Activated CD8-positive, alpha-beta memory T cell treated with anti-CD3 and anti-CD28 coated beads, Interleukin-2, amount 50 U/mL, for 4 hours (primary cell): Measurements from ENCODE around the gene STATH.
"Not testable (repeated sequence)": the region's sequence is repeated elsewhere in the genome, so short reads cannot be mapped to it uniquely, and the experiment has no call there.

Experiments
- DNase-seq: peaks from one replicate; pipeline ENCODE4 v3.0.0-alpha.2; 2020

Gene STATH, protein sequence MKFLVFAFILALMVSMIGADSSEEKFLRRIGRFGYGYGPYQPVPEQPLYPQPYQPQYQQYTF

DNA sequence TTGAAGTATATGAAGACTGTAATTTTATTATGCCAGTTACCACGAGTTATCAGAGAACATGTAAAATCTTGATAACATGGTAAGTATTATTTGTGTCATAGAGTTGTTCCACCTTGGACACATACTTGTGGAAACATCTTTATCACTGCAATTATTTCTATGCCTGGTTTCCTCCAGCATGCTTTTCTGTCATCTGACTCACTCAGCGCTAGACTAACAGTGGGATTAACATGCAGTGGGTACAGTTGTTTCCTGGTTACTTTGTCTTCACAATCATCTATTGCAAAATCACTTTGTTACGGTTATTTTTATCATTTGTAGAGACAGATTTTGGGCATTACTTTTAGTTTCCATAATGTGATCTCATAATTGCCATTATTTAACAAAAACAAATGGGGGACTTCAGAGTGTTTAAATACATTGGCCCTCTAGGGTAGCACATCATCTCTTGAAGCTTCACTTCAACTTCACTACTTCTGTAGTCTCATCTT, at the start of gene STATH:
STATH (plus strand) TSS at position 441 of the 491 bp plus-strand sequence. CDS start 2,472 bp downstream, outside the sequence.
- no peak for DNase-seq

DNA sequence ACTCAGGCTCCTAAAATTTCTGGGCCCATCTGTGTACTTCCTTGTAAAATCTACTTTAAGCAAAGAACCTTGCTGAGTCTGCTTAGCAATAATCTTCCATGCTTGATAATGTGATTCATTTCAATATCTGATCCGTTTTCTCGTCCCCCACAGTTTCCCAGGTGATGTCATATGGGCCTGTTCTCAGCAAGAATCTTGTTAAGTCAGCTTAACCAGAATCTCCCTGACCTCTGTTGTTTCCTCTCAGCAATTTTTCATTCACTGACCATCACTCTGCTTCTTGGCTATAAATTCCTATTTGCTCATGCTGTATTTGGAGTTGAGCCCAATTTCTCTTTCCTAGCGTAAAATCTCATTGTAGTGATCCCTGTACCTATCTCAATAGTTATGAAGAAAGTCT, 44.2 kb upstream of the STATH start:
- DNase-seq, result no peak

DNA sequence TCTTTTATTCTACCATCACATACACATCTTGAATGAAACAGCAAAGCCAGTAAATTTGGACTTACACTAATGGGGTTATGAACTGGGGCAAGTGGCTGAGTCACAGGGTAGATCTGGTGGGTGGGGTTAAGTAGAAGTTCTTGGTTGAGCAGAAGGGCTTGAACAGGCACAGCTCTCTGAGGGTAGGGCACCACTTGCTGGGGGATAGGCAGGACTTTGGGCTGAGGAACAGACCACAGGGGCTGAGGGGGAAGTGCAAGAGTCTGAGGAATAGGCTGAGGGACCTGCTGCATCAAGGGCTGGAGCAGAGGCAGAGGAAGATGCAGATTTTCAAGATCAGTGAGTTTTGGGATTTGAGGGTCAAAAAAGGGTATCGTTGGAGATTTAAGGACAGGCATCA, 38.6 kb upstream of the STATH start:
- DNase-seq, result no peak

GRCh38 chr4:69965628-69966027, 30.1 kb upstream of the STATH start, which contains the start of gene CSN2:
CSN2 (minus strand) TSS chr4:69965728; CDS start chr4:69960995, 4,733 bp downstream.
- DNase-seq, result no peak

- no peak for DNase-seq
These were observed 25.7 kb upstream of the STATH start for GRCh38 chr4:69970071-69970470.

- no peak for DNase-seq
These were observed 21.1 kb upstream of the STATH start for GRCh38 chr4:69974631-69975030.

GRCh38 chr4:69977582-69977981, 18.2 kb upstream of the STATH start:
- no peak for DNase-seq

DNA sequence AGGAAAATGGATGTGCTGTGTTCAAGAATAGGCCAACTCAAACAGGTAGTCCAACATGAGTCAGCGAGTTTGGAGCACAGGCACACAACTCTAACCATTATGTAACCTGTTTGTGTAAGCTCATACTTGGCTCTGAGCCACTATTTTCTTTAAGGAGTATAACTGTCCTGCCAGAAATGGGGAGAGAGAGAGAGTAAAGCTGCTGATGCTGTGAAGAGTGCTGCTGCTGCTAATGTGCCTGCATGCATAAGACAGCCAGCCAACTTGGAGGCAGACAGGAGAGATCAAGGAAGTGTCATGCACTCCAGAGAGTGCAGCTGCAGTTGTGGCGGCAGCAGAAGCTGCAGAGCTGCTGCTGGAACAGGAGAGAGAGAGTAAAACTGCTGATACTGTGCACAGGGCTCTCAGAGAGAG, 11.7 kb upstream of the STATH start:
- no peak for DNase-seq

DNA sequence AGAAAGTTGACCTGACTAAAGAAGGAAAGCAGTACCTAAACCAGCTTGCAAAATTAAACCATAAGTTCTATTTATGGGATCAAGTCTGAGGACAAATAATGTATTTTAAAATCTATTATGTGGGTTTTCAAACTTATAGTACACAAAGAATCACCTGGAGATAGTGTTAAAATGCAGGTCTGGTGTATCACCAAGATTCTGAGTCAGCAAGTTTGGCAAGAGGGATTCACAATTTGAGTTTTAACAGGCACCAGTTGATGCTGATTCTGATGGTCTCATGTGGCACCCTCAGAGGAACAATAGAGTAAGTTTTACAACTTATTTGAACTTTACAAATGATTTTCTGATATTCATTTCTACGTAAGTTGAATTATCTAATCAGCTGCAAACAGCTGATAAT, 9.1 kb upstream of the STATH start:
- DNase-seq, result no peak

- no peak for DNase-seq
These were observed 4.8 kb upstream of the STATH start for GRCh38 chr4:69991016-69991415.

DNA sequence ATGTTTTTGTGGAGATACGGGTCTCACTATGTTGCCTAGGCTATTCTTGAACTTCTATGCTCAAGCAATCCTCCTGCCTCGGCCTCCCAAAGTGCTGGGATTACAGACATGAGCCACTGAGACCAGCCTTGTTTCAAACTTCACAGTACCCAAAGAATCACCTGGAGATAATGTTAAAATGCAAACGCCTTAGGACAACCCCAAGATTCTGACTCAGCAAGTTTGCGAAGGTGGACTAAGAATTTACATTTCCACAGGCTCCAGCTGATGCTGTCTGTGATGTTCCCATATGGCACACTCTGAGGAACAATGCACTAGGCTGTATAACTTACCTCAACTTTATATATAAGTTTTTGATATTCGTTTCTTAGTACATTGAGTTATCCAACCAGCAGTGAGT, 984 bp upstream of the STATH start:
- no peak for DNase-seq

DNA sequence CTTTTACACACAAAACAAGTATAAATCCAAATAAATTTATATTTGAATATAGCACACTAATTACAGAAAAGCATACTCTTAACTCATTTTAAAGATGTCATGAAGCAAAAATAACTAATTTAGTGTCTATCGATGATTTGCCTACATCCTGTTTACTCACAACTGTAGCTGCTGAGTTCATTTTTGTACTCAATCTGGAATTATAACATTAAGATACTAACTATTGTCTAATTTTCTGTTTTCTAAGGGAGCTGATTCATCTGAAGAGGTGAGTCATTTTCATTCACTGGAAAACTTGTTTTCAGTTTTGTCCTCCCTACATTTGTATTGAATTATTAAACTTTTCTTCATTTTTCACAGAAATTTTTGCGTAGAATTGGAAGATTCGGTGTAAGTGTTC, 3.7 kb downstream of the STATH start:
- DNase-seq, result no peak

DNA sequence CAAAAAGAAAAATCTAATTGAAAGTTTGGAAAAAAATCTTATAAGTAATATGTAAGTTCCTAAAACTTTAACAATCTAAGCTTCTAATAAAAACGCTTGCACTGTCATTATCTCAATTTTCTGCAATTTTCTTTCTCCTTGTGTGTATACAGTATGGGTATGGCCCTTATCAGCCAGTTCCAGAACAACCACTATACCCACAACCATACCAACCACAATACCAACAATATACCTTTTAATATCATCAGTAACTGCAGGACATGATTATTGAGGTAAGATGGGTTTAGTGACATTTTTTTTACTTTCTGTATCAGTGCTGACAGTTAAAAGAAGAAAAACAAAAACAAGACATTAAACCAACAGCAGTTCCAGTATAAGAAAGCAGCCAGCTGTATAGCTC, 4.9 kb downstream of the STATH start:
- no peak for DNase-seq

- no peak for DNase-seq
These were observed 6.7 kb downstream of the STATH start for GRCh38 chr4:70002507-70002906.

DNA sequence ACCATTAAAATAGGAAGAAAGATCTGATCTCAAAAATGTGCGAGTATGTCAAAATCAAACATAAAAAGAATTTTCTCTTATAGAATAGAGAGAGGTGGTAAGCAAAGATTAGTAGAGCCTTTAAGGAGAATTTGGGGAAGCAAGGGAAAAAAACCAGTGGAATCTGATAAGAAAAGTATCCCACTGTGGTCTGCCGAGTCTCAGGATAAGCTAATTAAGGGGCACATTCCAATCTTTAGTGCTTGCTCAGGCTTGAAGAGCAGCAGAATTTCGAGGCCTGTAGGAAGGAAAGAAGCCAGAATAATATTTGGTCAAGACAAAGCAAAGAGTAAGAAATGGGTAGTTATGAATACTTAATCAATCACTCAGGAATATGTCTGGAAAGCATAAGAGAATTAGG, 13.0 kb downstream of the STATH start:
- no peak for DNase-seq

DNA sequence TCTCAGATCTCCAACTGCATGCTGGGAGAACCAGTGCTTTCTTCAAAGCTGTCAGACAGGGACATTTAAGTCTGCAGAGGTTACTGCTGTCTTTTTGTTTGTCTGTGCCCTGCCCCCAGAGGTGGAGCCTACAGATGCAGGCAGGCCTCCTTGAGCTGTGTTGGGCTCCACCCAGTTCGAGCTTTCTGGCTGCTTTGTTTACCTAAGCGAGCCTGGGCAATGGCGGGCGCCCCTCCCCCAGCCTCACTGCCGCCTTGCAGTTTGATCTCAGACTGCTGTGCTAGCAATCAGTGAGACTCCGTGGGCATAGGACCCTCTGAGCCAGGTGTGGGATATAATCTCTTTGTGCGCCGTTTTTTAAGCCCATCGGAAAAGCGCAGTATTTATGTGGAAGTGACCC, 23.2 kb downstream of the STATH start:
- DNase-seq, result not testable (repeated sequence)

GRCh38 chr4:70023218-70023617, 27.5 kb downstream of the STATH start:
- no peak for DNase-seq

GRCh38 chr4:70027011-70027410, 31.2 kb downstream of the STATH start:
- no peak for DNase-seq

DNA sequence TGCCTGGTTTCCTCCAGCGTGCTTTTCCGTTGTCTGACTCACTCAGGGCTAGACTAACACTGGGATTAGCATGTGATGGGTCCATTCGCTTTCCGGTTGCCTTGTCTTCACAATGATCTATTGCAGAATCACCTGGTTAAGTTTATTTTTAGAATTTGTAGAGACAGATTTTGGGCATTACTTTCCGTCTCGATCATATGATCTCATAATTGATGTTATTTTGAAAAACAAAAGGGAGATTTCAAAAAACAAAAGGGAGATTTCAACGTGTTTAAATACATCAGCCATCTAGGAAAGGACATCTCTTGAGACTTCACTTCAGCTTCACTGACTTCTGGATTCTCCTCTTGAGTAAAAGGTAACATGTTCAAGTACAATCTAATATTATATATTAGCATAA, 32.4 kb downstream of the STATH start, which contains the start of gene HTN3:
HTN3 (plus strand) TSS at position 301 of the 400 bp plus-strand sequence. CDS start 2,282 bp downstream, outside the sequence.
- DNase-seq, result not testable (repeated sequence)

GRCh38 chr4:70037559-70037958, 41.8 kb downstream of the STATH start:
- DNase-seq, result not testable (repeated sequence)

DNA sequence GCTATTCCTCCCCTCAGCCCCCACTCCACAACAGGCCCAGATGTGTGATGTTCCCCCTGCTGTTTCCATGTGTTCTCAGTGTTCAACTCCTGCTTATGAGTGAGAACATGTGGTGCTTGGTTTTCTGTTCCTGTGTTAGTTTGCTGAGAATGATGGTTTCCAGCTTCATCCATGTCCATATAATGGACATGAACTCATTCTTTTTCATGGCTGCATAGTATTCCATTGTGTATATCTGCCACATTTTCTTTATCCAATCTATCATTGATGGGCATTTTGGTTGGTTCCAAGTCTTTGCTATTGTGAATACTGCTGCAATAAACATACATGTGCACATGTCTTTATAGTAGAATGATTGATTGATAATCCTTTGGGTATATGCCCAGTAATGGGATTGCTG, 44.2 kb downstream of the STATH start:
- not testable (repeated sequence) for DNase-seq

GRCh38 chr4:70041652-70042286, 46.0 kb downstream of the STATH start:
- DNase-seq, result no peak

DNA sequence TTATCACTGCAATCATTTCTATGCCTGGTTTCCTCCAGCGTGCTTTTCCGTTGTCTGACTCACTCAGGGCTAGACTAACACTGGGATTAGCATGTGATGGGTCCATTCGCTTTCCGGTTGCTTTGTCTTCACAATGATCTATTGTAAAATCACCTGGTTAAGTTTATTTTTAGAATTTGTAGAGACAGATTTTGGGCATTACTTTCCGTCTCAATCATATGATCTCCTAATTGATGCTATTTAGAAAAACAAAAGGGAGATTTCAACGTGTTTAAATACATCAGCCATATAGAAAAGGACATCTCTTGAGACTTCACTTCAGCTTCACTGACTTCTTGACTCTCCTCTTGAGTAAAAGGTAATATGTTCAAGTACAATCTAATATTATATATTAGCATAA, 54.4 kb downstream of the STATH start, which contains the start of gene HTN1:
HTN1 (plus strand) TSS at position 301 of the 400 bp plus-strand sequence. CDS start 2,639 bp downstream, outside the sequence.
- DNase-seq, result not testable (repeated sequence)
